Subcutaneous adipose tissue (tissue), 4 donors: Measurements from ENCODE around the gene ZMIZ1. TPM values are rescaled to one million over a fixed set of nuclear protein-coding genes. Genes with fewer than 3 reads are reported as not detected.

Experiments
- CTCF ChIP-seq: fragments of 450-650 bp; IDR thresholded peaks from one replicate; pipeline ENCODE4 v1.5.1; 2016; ENCODE audit warnings: low read depth, mild to moderate bottlenecking, control low read depth, antibody characterized with exemption, moderate library complexity
- total RNA-seq, 4 donors: library from RNA; depleted of rRNA; stranded (reverse); fragments of >200 nt; gene quantifications; one replicate each; pipeline ENCODE4 v1.1.0, GENCODE V29; 2016

ZMIZ1 gene
- total RNA-seq, 4 donors from 2014 or later: 38.1 to 70.6 (median 51.4) TPM

- TF ChIP-seq CTCF: no peak
These were observed 93.3 kb downstream of the ZMIZ1 start for GRCh38 chr10:79162022-79162421.

- TF ChIP-seq CTCF: no peak
These were observed 94.3 kb downstream of the ZMIZ1 start for GRCh38 chr10:79162861-79163665.

GRCh38 chr10:79163666-79163975, 94.9 kb downstream of the ZMIZ1 start:
- TF ChIP-seq CTCF: no peak

GRCh38 chr10:79164075-79164474, 95.3 kb downstream of the ZMIZ1 start:
- no peak for TF ChIP-seq CTCF

GRCh38 chr10:79165070-79165778, 96.5 kb downstream of the ZMIZ1 start:
- no peak for TF ChIP-seq CTCF

- TF ChIP-seq CTCF: no peak
These were observed 97.6 kb downstream of the ZMIZ1 start for GRCh38 chr10:79166312-79166721.

GRCh38 chr10:79166741-79167140, 98.0 kb downstream of the ZMIZ1 start:
- no peak for TF ChIP-seq CTCF
